ENCODE results near the gene RANGRF. TPM values are rescaled to one million over a fixed set of nuclear protein-coding genes. Genes with fewer than 3 reads are reported as not detected.

The RANGRF gene
- total RNA-seq, 2 donors from 2014 or later, result 24.1 to 29.9 TPM

- Histone ChIP-seq H3K9me3 (no peaks in the 10 kb centered on the region), H3K27me3 (no peaks in the 10 kb centered on the region), H3K4me1 (peaks cover 0 to 9% of the 10 kb centered on the region in 2 donors), H3K4me3 (no peak within 1 kb of the TSS), H3K36me3 (no peaks in the 10 kb centered on the region), H3K27ac (no peak within 1 kb of the TSS)
- TF ChIP-seq CTCF (IDR thresholded peaks at IDR 0.05), result no peak
- DNase-seq (ENCODE audit: low spot score), result no peak
Observed at GRCh38 chr17:8339540-8339939, 51.1 kb downstream of the RANGRF start, which contains the start of gene ODF4. Gene ODF4 (plus strand): TSS chr17:8339840. CDS start chr17:8340052, 212 bp downstream.

Other genes starting within 250 kb of the RANGRF start
- 1 to 10 TPM; 1.2 to 1.8 TPM for gene ALOX15B, start 249.6 kb upstream of the RANGRF start, total RNA-seq
- under 1 TPM in 1 of 2 donors, not detected in 1; 0.43 TPM for gene ALOX12B, start 201.0 kb upstream of the RANGRF start, total RNA-seq
- under 1 TPM in 1 of 2 donors, not detected in 1; 0.20 TPM for gene ALOXE3, start 170.2 kb upstream of the RANGRF start, total RNA-seq
- gene HES7, start 164.6 kb upstream of the RANGRF start, total RNA-seq, result not detected
- gene PER1, start 136.3 kb upstream of the RANGRF start, total RNA-seq, result 10 to 100 TPM; 59.4 to 75.0 TPM
- gene VAMP2, start 125.7 kb upstream of the RANGRF start, total RNA-seq, result 10 to 100 TPM; 27.4 to 39.7 TPM
- 10 to 100 TPM in 1 of 2 donors, 1 to 10 TPM in 1; 7.3 to 11.0 TPM for gene TMEM107, start 112.3 kb upstream of the RANGRF start, total RNA-seq
- 10 to 100 TPM; 10.2 to 10.8 TPM for gene BORCS6, start 98.5 kb upstream of the RANGRF start, total RNA-seq
- gene AURKB, start 78.1 kb upstream of the RANGRF start, total RNA-seq, result 1 to 10 TPM in 1 of 2 donors, not detected in 1; 1.8 TPM
- 1 to 10 TPM; 4.2 to 8.6 TPM for gene CTC1, start 40.6 kb upstream of the RANGRF start, total RNA-seq
- 1 to 10 TPM; 4.4 to 5.3 TPM for gene PFAS, start 39.4 kb upstream of the RANGRF start, total RNA-seq
- 1 to 10 TPM; 1.2 to 1.6 TPM for gene SLC25A35, start 6.7 kb downstream of the RANGRF start, total RNA-seq
- gene ARHGEF15, start 21.6 kb downstream of the RANGRF start, total RNA-seq, result 10 to 100 TPM in 1 of 2 donors, 1 to 10 TPM in 1; 5.9 to 18.7 TPM
- gene ODF4, start 51.2 kb downstream of the RANGRF start, total RNA-seq, result not detected
- 1,000 to 10,000 TPM; 1,618 to 2,343 TPM for gene RPL26, start 94.5 kb downstream of the RANGRF start, total RNA-seq
- not detected for gene RNF222, start 109.2 kb downstream of the RANGRF start, total RNA-seq
- 10 to 100 TPM; 34.9 to 38.7 TPM for gene NDEL1, start 147.2 kb downstream of the RANGRF start, total RNA-seq

Measured in right atrium auricular region (tissue), 2 donors.